GM23248 (cell line): ENCODE data around the gene LMX1B. TPM values are rescaled to one million over a fixed set of nuclear protein-coding genes. Genes with fewer than 3 reads are reported as not detected.

Source experiments
- DNase-seq: peaks from one replicate; pipeline ENCODE4 v3.0.0-alpha.2; 2015
- H2AFZ ChIP-seq: fragments of 200-600 bp; sonication (generic); 2 replicates; pipeline ENCODE4 v1.6.1; 2016; ENCODE audit warnings: antibody characterized with exemption
- H3F3A ChIP-seq: fragments of 200-600 bp; sonication (generic); 2 replicates; pipeline ENCODE4 v1.6.1; 2016; ENCODE audit warnings: mild to moderate bottlenecking, antibody characterized with exemption, mixed run types; ENCODE audit not compliant: insufficient read depth
- H3K27ac ChIP-seq: fragments of 200-600 bp; sonication (generic); 2 replicates; pipeline ENCODE4 v1.5.1; 2016; ENCODE audit warnings: mild to moderate bottlenecking
- H3K27me3 ChIP-seq: fragments of 200-600 bp; sonication (generic); replicated peaks from 2 replicates; pipeline ENCODE4 v1.6.1; 2016; ENCODE audit warnings: mild to moderate bottlenecking; ENCODE audit not compliant: insufficient read depth
- H3K36me3 ChIP-seq: fragments of 200-600 bp; sonication (generic); 2 replicates; pipeline ENCODE4 v1.6.1; 2016; ENCODE audit warnings: low read depth, mild to moderate bottlenecking
- H3K4me1 ChIP-seq: fragments of 200-600 bp; sonication (generic); 2 replicates; pipeline ENCODE4 v1.6.1; 2016; ENCODE audit warnings: mild to moderate bottlenecking; ENCODE audit not compliant: insufficient read depth
- H3K4me2 ChIP-seq: fragments of 200-600 bp; sonication (generic); one replicate; pipeline ENCODE4 v1.6.1; 2016; ENCODE audit warnings: mild to moderate bottlenecking; ENCODE audit not compliant: unreplicated experiment
- H3K4me3 ChIP-seq: fragments of 200-600 bp; sonication (generic); 2 replicates; pipeline ENCODE4 v1.5.1; 2016; ENCODE audit warnings: mild to moderate bottlenecking
- H3K79me2 ChIP-seq: fragments of 200-600 bp; sonication (generic); 2 replicates; pipeline ENCODE4 v1.6.1; 2016; ENCODE audit warnings: mild to moderate bottlenecking; ENCODE audit not compliant: insufficient read depth
- H3K9ac ChIP-seq: fragments of 200-600 bp; sonication (generic); 2 replicates; pipeline ENCODE4 v1.6.1; 2016; ENCODE audit warnings: mild to moderate bottlenecking
- H3K9me2 ChIP-seq: fragments of 200-600 bp; sonication (generic); 2 replicates; pipeline ENCODE4 v1.6.1; 2016; ENCODE audit warnings: mixed run types, mild to moderate bottlenecking, moderate library complexity; ENCODE audit not compliant: insufficient read depth
- H3K9me3 ChIP-seq: fragments of 200-600 bp; sonication (generic); one replicate; pipeline ENCODE4 v1.6.1; 2017; ENCODE audit warnings: low read depth
- H4K20me1 ChIP-seq: fragments of 200-600 bp; sonication (generic); 2 replicates; pipeline ENCODE4 v1.6.0; 2016; ENCODE audit not compliant: insufficient read depth
- EZH2 ChIP-seq: fragments of 200-600 bp; sonication (generic); IDR thresholded peaks from 2 replicates; pipeline ENCODE4 v1.6.1; 2018; ENCODE audit warnings: antibody characterized with exemption, mild to moderate bottlenecking; ENCODE audit not compliant: insufficient read depth, poor library complexity, severe bottlenecking
- EZH2phosphoT487 ChIP-seq: fragments of 200-600 bp; sonication (generic); IDR thresholded peaks from 2 replicates; pipeline ENCODE4 v1.6.1; 2018; ENCODE audit warnings: antibody characterized with exemption, moderate library complexity, mild to moderate bottlenecking, low read depth; ENCODE audit not compliant: insufficient read depth
- WGBS, 2 experiments: methylation state at CpG; one replicate each; pipeline ENCODE4 v1.1.6; 2015 to 2017; ENCODE audit warnings: low lambda C conversion rate in 2 of 2, low coverage in 1 of 2; ENCODE audit errors: missing lambda C conversion rate in 2 of 2; 5-methylcytosine and 5-hydroxymethylcytosine counted together
- in situ Hi-C: fragments of 300-500 bp; cut with MboI; formaldehyde crosslinking; loops from 2 replicates; pipeline ENCODE4 v1.15.0; 2020
- polyA plus RNA-seq: library from polyadenylated mRNA; unstranded; fragments of >200 nt; fragmentation: Nextera tagmentation; extraction: Ambion mirVana; gene quantifications from 2 replicates; pipeline ENCODE4 v1.2.1, GENCODE V29; 2016
- total RNA-seq: library from RNA; depleted of rRNA; stranded (reverse); fragments of >200 nt; shearing (Covaris generic); gene quantifications from 2 replicates; pipeline ENCODE4 v1.2.3, GENCODE V29; 2014

The LMX1B gene
- total and polyA plus RNA-seq, 2 experiments from 2014 or later: not detected

GRCh38 chr9:126617003-126617822 is 3.5 kb downstream of the LMX1B start:
- Histone ChIP-seq H3K9ac (no peak overlapping the region), H3K36me3 (no peaks in the 10 kb centered on the region), H3K9me3 (no peaks in the 10 kb centered on the region), H3K27me3 (peaks cover 48% of the 10 kb centered on the region), H3K4me2 (no peak overlapping the region), H3K9me2 (no peaks in the 10 kb centered on the region), H2AFZ (no peak overlapping the region), H3K27ac (no peak overlapping the region), H3K79me2 (no peaks in the 10 kb centered on the region), H3F3A (no peaks in the 10 kb centered on the region), H3K4me1 (no peaks in the 10 kb centered on the region), H4K20me1 (no peaks in the 10 kb centered on the region), H3K4me3 (no peak overlapping the region)
- 73 to 77% methylated on average over 18 of the region's 18 CpGs for WGBS, 2 experiments
- no peak for DNase-seq
- in situ Hi-C loops: loop anchor here (10.0 kb wide), 1 partner anchor 148 kb away; no protein-coding TSS in a partner anchor
- TF ChIP-seq EZH2 (no peak), EZH2phosphoT487 (no peak)

GRCh38 chr9:126617823-126618165 is 4.1 kb downstream of the LMX1B start:
- no peaks in the 10 kb centered on the region for H3K4me1 ChIP-seq
- no peaks in the 10 kb centered on the region for H3K36me3 ChIP-seq
- H3K9ac ChIP-seq: no peak overlapping the region
- 88 to 90% methylated on average over 12 of the region's 12 CpGs for WGBS, 2 experiments
- H3K27me3 ChIP-seq: peaks cover 43% of the 10 kb centered on the region
- no peak for DNase-seq
- H4K20me1 ChIP-seq: no peaks in the 10 kb centered on the region
- H3K79me2 ChIP-seq: no peaks in the 10 kb centered on the region
- in situ Hi-C loops: loop anchor here (10.0 kb wide), 1 partner anchor 147 kb away; no protein-coding TSS in a partner anchor
- no peak for TF ChIP-seq EZH2
- TF ChIP-seq EZH2phosphoT487: no peak
- no peaks in the 10 kb centered on the region for H3K9me2 ChIP-seq
- no peaks in the 10 kb centered on the region for H3K9me3 ChIP-seq
- H3F3A ChIP-seq: no peaks in the 10 kb centered on the region
- H2AFZ ChIP-seq: no peak overlapping the region
- H3K27ac ChIP-seq: no peak overlapping the region
- no peak overlapping the region for H3K4me3 ChIP-seq
- H3K4me2 ChIP-seq: no peak overlapping the region

- H4K20me1 ChIP-seq: no peaks in the 10 kb centered on the region
- WGBS, 2 experiments: 80 to 81% methylated on average over 11 of the region's 11 CpGs
- no peak overlapping the region for H2AFZ ChIP-seq
- no peaks in the 10 kb centered on the region for H3K4me1 ChIP-seq
- in situ Hi-C loops: loop anchor here (10.0 kb wide), 1 partner anchor 147 kb away; no protein-coding TSS in a partner anchor
- no peak overlapping the region for H3K4me3 ChIP-seq
- H3K27ac ChIP-seq: no peak overlapping the region
- no peak for DNase-seq
- H3K36me3 ChIP-seq: no peaks in the 10 kb centered on the region
- H3K4me2 ChIP-seq: no peak overlapping the region
- no peak for TF ChIP-seq EZH2
- TF ChIP-seq EZH2phosphoT487: no peak
- H3K27me3 ChIP-seq: peaks cover 43% of the 10 kb centered on the region
- H3F3A ChIP-seq: no peaks in the 10 kb centered on the region
- H3K9ac ChIP-seq: no peak overlapping the region
- no peaks in the 10 kb centered on the region for H3K9me2 ChIP-seq
- no peaks in the 10 kb centered on the region for H3K9me3 ChIP-seq
- H3K79me2 ChIP-seq: no peaks in the 10 kb centered on the region
Observed at GRCh38 chr9:126618190-126618584, 4.5 kb downstream of the LMX1B start.

GRCh38 chr9:126618585-126619360 is 5.0 kb downstream of the LMX1B start:
- Histone ChIP-seq H3K79me2 (no peaks in the 10 kb centered on the region), H3K4me1 (no peaks in the 10 kb centered on the region), H3K27ac (no peak overlapping the region), H4K20me1 (no peaks in the 10 kb centered on the region), H3K9ac (no peak overlapping the region), H3K4me3 (no peak overlapping the region), H3F3A (no peaks in the 10 kb centered on the region), H3K27me3 (peaks cover 45% of the 10 kb centered on the region), H3K36me3 (no peaks in the 10 kb centered on the region), H3K9me3 (no peaks in the 10 kb centered on the region), H3K9me2 (no peaks in the 10 kb centered on the region), H2AFZ (no peak overlapping the region), H3K4me2 (no peak overlapping the region)
- in situ Hi-C loops: loop anchor here (10.0 kb wide), 1 partner anchor 146 kb away; no protein-coding TSS in a partner anchor
- DNase-seq: no peak
- TF ChIP-seq EZH2phosphoT487 (no peak), EZH2 (no peak)
- 77% methylated on average over 42 to 50 of the region's 50 CpGs for WGBS, 2 experiments
